CD14-positive monocyte (primary cell): ENCODE results near the gene SYCE1. TPM values are rescaled to one million over a fixed set of nuclear protein-coding genes. Genes with fewer than 3 reads are reported as not detected.

Experiments used
- DNase-seq, 3 donors: peaks; one replicate each; pipeline ENCODE4 v3.0.0-alpha.2; 2011 to 2022
- H2AFZ ChIP-seq: 2 replicates; pipeline ENCODE4 v1.6.0; 2012; ENCODE audit warnings: mild to moderate bottlenecking, low read depth, low read length, inconsistent platforms; ENCODE audit not compliant: insufficient read depth, poor library complexity, severe bottlenecking
- H3K27ac ChIP-seq, 2 donors: 1 replicate in 1 of 2; 2 replicates in 1 of 2; pipeline ENCODE4 v1.5.1; 2012 to 2013; ENCODE audit warnings: low read length in 2 of 2, control low read depth in 1 of 2, inconsistent platforms in 1 of 2, low read depth in 1 of 2, mild to moderate bottlenecking in 1 of 2
- H3K27me3 ChIP-seq, 2 donors: one replicate each; pipeline versions ENCODE4 v1.6.0 to v1.6.1; 2011 to 2013; ENCODE audit warnings: low read length in 2 of 2; ENCODE audit not compliant: control insufficient read depth in 2 of 2, insufficient read depth in 2 of 2
- H3K36me3 ChIP-seq, 2 donors: replicated peaks in 1 of 2; 1 replicate in 1 of 2; 2 replicates in 1 of 2; pipeline versions ENCODE4 v1.5.1 to v1.6.1; 2012 to 2013; ENCODE audit warnings: low read length in 2 of 2, control low read depth in 1 of 2, inconsistent platforms in 1 of 2, mild to moderate bottlenecking in 1 of 2; ENCODE audit not compliant: insufficient read depth in 2 of 2, control insufficient read depth in 1 of 2
- H3K4me1 ChIP-seq, 2 donors: 1 replicate in 1 of 2; 2 replicates in 1 of 2; pipeline versions ENCODE4 v1.5.1 to v1.6.1; 2012 to 2013; ENCODE audit warnings: low read length in 2 of 2, control low read depth in 1 of 2, inconsistent platforms in 1 of 2, mild to moderate bottlenecking in 1 of 2, moderate library complexity in 1 of 2; ENCODE audit not compliant: insufficient read depth in 2 of 2, control insufficient read depth in 1 of 2
- H3K4me2 ChIP-seq: replicated peaks from 2 replicates; pipeline ENCODE3; 2012; ENCODE audit warnings: low read length, moderate library complexity, mild to moderate bottlenecking; ENCODE audit not compliant: poor library complexity, severe bottlenecking; ENCODE audit errors: extremely low read depth
- H3K4me3 ChIP-seq, 3 experiments: fragments of 200-600 bp in 1 of 3; sonication (generic) in 1 of 3; replicated peaks in 1 of 3; 1 replicate in 2 of 3; 2 replicates in 1 of 3; pipeline ENCODE4 v1.5.1; 2011 to 2013; ENCODE audit warnings: low read length in 3 of 3, mild to moderate bottlenecking in 3 of 3, control low read depth in 2 of 3, low read depth in 2 of 3, inconsistent platforms in 1 of 3, moderate library complexity in 1 of 3
- H3K79me2 ChIP-seq: 2 replicates; pipeline ENCODE4 v1.6.0; 2012; ENCODE audit warnings: mild to moderate bottlenecking, control low read depth, inconsistent platforms, low read length, moderate library complexity; ENCODE audit not compliant: insufficient read depth
- H3K9ac ChIP-seq: 2 replicates; pipeline ENCODE4 v1.6.0; 2017; ENCODE audit warnings: low read length, mild to moderate bottlenecking; ENCODE audit not compliant: insufficient read depth, poor library complexity, severe bottlenecking
- H3K9me3 ChIP-seq, 2 donors: replicated peaks in 1 of 2; 1 replicate in 1 of 2; 2 replicates in 1 of 2; pipeline versions ENCODE4 v1.5.1 to v1.6.1; 2012 to 2013; ENCODE audit warnings: low read length in 2 of 2, control low read depth in 1 of 2; ENCODE audit not compliant: control insufficient read depth in 1 of 2, insufficient read depth in 1 of 2
- H4K20me1 ChIP-seq: 2 replicates; pipeline ENCODE4 v1.6.0; 2012; ENCODE audit warnings: mild to moderate bottlenecking, low read length, control low read depth, moderate library complexity; ENCODE audit not compliant: insufficient read depth
- H3K27ac Mint-ChIP-seq, 7 donors: one replicate each; pipeline ENCODE4 v1.8.0; 2020; ENCODE audit warnings: mild to moderate bottlenecking in 7 of 7, mixed read lengths in 7 of 7, moderate library complexity in 6 of 7, inconsistent platforms in 2 of 7
- H3K27me3 Mint-ChIP-seq, 3 donors: one replicate each; pipeline ENCODE4 v1.8.0; 2021 to 2022; ENCODE audit warnings: low read depth in 3 of 3, mild to moderate bottlenecking in 3 of 3, mixed read lengths in 3 of 3, moderate library complexity in 3 of 3, inconsistent platforms in 1 of 3
- H3K36me3 Mint-ChIP-seq, 2 donors: one replicate each; pipeline ENCODE4 v1.8.0; 2020; ENCODE audit warnings: mixed read lengths in 2 of 2, inconsistent platforms in 1 of 2, mild to moderate bottlenecking in 1 of 2
- H3K4me1 Mint-ChIP-seq: one replicate; pipeline ENCODE4 v1.8.0; 2020; ENCODE audit warnings: mild to moderate bottlenecking, mixed read lengths
- H3K4me3 Mint-ChIP-seq, 2 donors: one replicate each; pipeline ENCODE4 v1.8.0; 2020; ENCODE audit warnings: mild to moderate bottlenecking in 2 of 2, mixed read lengths in 2 of 2, moderate library complexity in 1 of 2
- H3K9me3 Mint-ChIP-seq, 7 donors: one replicate each; pipeline ENCODE4 v1.8.0; 2020 to 2022; ENCODE audit warnings: mixed read lengths in 7 of 7, mild to moderate bottlenecking in 6 of 7, moderate library complexity in 6 of 7, inconsistent platforms in 2 of 7
- WGBS: methylation state at CpG from one replicate; pipeline ENCODE4 v1.1.5; 2013; ENCODE audit warnings: missing lambda C conversion rate; ENCODE audit not compliant: insufficient coverage; 5-methylcytosine and 5-hydroxymethylcytosine counted together
- intact Hi-C, 2 donors: fragments of 100-400 bp; cut with micrococcal nuclease; formaldehyde crosslinking; loops; one replicate each; pipeline versions ENCODE4 v1.15.0 to v1.15.1; 2023
- polyA plus RNA-seq, 3 donors: library from polyadenylated mRNA; depleted of rRNA in 1 of 3; unstranded in 2 of 3; stranded (reverse) in 1 of 3; fragments of 300-500 nt in 2 of 3; fragments of >200 nt in 1 of 3; fragmentation: Illumina TruSeq in 2 of 3; gene quantifications; 1 replicate in 2 of 3; 2 replicates in 1 of 3; pipeline ENCODE4 v1.2.3, GENCODE V29; 2012 to 2021
- TF ChIP-seq, protein P1 (sequence below): fragments of 200-600 bp; IDR thresholded peaks from one replicate; pipeline ENCODE4 v1.8.0; 2022; ENCODE audit warnings: antibody characterized with exemption, mild to moderate bottlenecking

Gene SYCE1
- polyA plus RNA-seq, 3 donors, result 0.12 TPM; not detected in 2

DNA sequence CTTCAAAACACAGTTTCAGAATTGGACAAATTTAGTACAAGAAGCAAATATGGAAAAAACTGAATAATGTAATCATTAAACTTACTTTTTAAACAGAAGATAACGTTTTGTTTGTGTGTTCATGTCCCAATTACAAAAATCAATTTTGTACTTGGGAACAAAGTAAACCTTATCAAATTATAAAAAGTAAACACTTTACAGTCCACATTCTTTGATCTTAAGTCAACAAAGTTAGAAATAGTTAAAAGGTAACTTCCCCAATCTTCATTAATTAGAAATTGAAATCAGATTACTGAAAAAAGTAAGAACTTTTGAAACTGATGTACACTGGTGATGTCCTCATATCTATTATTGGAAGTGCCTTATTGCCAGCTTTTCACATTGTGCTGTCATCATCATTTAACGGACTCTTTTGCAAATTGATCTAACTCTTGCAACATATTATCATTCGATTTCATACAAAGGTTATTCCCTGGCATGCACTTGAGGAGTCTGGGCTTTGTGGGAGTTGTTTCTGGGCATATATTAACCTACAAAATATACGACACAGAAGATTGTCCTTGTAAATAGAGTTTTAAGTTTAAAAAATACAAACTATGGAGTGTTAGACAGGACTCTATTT, 53.4 kb downstream of the SYCE1 start:
- H3K9me3 ChIP-seq, result peaks cover 4 to 6% of the 10 kb centered on the region in 2 donors
- no peaks in the 10 kb centered on the region for H3K4me1 ChIP-seq
- H3K4me1 Mint-ChIP-seq, result no peaks in the 10 kb centered on the region
- H3K9me3 Mint-ChIP-seq, result peaks cover 3 to 9% (median 6%) of the 10 kb centered on the region in 7 donors
- H3K27me3 Mint-ChIP-seq, result peaks cover 13 to 19% (median 17%) of the 10 kb centered on the region in 3 donors
- H3K27ac ChIP-seq, result no peak overlapping the region
- peaks cover 12 to 18% of the 10 kb centered on the region in 2 donors for H3K27me3 ChIP-seq
- H4K20me1 ChIP-seq, result no peaks in the 10 kb centered on the region
- intact Hi-C loops, result no loop called here
- no peak overlapping the region for H3K27ac Mint-ChIP-seq
- H3K9ac ChIP-seq, result no peak overlapping the region
- no peak overlapping the region for H3K4me3 Mint-ChIP-seq
- H3K4me3 ChIP-seq, result no peak overlapping the region
- TF ChIP-seq, protein P1, sequence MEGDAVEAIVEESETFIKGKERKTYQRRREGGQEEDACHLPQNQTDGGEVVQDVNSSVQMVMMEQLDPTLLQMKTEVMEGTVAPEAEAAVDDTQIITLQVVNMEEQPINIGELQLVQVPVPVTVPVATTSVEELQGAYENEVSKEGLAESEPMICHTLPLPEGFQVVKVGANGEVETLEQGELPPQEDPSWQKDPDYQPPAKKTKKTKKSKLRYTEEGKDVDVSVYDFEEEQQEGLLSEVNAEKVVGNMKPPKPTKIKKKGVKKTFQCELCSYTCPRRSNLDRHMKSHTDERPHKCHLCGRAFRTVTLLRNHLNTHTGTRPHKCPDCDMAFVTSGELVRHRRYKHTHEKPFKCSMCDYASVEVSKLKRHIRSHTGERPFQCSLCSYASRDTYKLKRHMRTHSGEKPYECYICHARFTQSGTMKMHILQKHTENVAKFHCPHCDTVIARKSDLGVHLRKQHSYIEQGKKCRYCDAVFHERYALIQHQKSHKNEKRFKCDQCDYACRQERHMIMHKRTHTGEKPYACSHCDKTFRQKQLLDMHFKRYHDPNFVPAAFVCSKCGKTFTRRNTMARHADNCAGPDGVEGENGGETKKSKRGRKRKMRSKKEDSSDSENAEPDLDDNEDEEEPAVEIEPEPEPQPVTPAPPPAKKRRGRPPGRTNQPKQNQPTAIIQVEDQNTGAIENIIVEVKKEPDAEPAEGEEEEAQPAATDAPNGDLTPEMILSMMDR, result no peak
- no peak overlapping the region for H2AFZ ChIP-seq
- no peak for DNase-seq
- H3K79me2 ChIP-seq, result no peaks in the 10 kb centered on the region
- H3K36me3 ChIP-seq, result no peaks in the 10 kb centered on the region
- H3K4me2 ChIP-seq, result no peak overlapping the region
- no CpG with 5 or more reads among the region's 4 CpGs for WGBS
- no peaks in the 10 kb centered on the region for H3K36me3 Mint-ChIP-seq

DNA sequence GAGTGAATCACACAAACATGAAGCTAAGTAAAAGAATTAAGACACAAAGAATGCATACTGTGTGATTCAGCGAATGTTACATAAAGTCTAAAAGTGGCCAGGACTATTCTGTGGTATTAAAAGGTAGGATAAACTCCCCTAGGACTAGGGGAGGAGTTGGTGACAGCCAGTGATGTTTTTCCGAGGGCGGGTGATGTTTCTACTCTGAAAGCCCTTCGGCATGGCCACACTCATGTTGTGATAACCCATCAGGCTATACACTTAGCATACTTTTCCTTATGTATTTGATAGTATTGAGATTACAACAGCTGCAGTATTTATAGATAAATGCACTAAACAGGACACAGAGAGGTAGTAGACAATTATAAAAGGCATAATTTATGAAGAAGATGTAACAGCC, 54.0 kb downstream of the SYCE1 start:
- no CpG with 5 or more reads among the region's 4 CpGs for WGBS
- TF ChIP-seq, protein P1, result no peak

More for the DNA sequence above, 54.0 kb downstream of the SYCE1 start:
- intact Hi-C loops, result no loop called here
- Mint-ChIP-seq H3K9me3 (peaks cover 4 to 9% (median 6%) of the 10 kb centered on the region in 7 donors), H3K27ac (no peak overlapping the region), H3K27me3 (peaks cover 13 to 19% (median 16%) of the 10 kb centered on the region in 3 donors), H3K4me1 (no peaks in the 10 kb centered on the region), H3K4me3 (peak overlapping the region in 1 of 2 donors; percentile 23), H3K36me3 (no peaks in the 10 kb centered on the region)
- Histone ChIP-seq H3K4me3 (no peak overlapping the region), H2AFZ (no peak overlapping the region), H3K9ac (no peak overlapping the region), H3K4me2 (no peak overlapping the region), H3K4me1 (no peaks in the 10 kb centered on the region), H4K20me1 (no peaks in the 10 kb centered on the region), H3K9me3 (peaks cover 4 to 6% of the 10 kb centered on the region in 2 donors), H3K79me2 (no peaks in the 10 kb centered on the region), H3K36me3 (no peaks in the 10 kb centered on the region), H3K27me3 (peaks cover 12 to 18% of the 10 kb centered on the region in 2 donors), H3K27ac (no peak overlapping the region)
- DNase-seq, result no peak
